ENCODE results near the gene TCERG1.

GRCh38 chr5:146426305-146426704, 20.8 kb upstream of the TCERG1 start:
- no peak for TF ChIP-seq EZH2 (IDR thresholded peaks at IDR 0.05; ENCODE audit: borderline replicate concordance, low read depth, low read length, severe bottlenecking)
- TF ChIP-seq CTCF (IDR thresholded peaks at IDR 0.05; ENCODE audit: borderline replicate concordance, extremely low read depth, low read length, poor library complexity, severe bottlenecking), result no peak

Measured in DND-41 (cell line).